Measurements from ENCODE around the gene EML3.
A peak's percentile ranks its signal among the peaks of the same experiment; 100 is the strongest.
"Not testable (repeated sequence)": the region's sequence is repeated elsewhere in the genome, so short reads cannot be mapped to it uniquely, and the experiment has no call there.

The EML3 gene, protein sequence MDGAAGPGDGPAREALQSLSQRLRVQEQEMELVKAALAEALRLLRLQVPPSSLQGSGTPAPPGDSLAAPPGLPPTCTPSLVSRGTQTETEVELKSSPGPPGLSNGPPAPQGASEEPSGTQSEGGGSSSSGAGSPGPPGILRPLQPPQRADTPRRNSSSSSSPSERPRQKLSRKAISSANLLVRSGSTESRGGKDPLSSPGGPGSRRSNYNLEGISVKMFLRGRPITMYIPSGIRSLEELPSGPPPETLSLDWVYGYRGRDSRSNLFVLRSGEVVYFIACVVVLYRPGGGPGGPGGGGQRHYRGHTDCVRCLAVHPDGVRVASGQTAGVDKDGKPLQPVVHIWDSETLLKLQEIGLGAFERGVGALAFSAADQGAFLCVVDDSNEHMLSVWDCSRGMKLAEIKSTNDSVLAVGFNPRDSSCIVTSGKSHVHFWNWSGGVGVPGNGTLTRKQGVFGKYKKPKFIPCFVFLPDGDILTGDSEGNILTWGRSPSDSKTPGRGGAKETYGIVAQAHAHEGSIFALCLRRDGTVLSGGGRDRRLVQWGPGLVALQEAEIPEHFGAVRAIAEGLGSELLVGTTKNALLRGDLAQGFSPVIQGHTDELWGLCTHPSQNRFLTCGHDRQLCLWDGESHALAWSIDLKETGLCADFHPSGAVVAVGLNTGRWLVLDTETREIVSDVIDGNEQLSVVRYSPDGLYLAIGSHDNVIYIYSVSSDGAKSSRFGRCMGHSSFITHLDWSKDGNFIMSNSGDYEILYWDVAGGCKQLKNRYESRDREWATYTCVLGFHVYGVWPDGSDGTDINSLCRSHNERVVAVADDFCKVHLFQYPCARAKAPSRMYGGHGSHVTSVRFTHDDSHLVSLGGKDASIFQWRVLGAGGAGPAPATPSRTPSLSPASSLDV

DNA sequence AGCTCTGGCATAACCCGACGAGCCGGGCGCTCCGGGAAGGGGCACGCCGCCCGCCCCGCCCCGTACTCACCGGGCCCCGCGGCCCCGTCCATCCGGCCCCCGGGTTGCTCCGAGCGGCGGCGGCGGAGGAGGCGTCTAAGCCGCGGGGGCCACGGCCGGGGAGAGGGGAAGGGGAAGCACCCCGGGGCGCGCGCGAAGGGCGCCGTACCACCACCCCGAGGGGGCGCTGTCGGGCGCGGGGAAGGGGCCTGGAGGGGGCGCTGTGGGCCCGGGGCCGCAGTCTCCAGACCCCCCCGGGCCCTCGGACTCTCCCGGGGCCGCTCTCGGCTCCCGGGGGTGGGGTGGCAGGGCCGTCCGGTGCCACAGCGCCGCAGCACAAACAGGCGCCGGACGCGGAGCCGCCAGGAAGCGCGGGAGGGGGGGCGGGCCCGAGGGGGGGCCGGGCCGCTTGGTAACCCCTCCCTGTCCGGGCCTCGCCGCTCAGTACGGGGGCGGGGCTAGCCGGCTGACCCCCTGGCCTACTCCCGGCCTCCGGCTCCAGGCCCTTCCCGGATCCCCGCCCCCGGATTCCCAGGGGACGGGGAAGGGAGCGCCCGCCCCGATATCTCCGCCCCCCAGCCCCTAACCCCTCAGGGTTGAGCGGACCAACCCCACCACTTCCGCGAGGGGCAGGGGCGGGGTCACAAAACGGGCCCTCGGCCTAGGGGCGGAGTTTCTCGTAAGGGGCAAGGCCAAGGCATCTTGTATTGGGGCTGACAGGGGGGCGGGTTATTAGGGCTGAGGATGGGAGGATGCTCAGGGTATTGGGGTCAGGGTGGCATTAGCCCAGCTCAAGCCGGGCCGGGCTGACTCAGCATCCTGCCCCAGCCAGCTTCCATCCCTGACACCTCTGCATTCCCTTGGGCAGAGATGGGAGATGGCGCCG, at the start of gene EML3, which contains the start of gene ROM1:
Gene EML3 (minus strand): TSS at position 410 of the 925 bp plus-strand sequence. CDS start 318 bp downstream, at position 92.
Gene ROM1 (plus strand): TSS at position 892 of the 925 bp plus-strand sequence. CDS start 25 bp downstream, at position 917.
- peak; percentile 93 for DNase-seq

DNA sequence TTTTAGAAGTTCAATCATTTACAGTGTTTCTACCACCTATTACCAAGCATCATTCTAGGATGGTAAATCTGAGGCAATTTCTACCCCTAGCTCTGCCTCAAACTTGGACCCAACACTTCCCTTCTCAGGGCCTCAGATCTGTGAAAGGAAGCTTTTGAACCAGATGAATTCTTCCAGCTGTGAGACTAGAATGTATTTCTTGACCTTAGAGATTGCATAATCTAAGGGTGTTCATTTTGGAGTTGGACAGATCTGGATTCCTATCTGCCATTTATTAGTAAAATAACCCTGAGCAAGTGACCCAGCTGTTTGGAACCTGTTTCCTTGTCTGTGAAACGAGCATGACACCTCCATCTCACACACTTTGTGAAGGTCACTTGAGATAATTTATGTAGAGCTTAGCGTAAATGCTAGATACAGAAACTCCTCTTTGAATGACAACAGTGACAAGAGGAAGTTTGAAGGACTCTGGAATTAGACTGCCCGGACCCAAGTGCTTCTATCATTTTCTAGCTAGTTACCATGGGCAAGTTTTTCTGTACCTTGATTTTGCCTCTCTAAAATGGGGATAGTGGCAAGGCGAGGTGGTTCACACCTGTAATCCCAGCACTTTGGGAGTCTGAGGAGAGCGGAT, 44.3 kb upstream of the EML3 start:
- no peak for DNase-seq

DNA sequence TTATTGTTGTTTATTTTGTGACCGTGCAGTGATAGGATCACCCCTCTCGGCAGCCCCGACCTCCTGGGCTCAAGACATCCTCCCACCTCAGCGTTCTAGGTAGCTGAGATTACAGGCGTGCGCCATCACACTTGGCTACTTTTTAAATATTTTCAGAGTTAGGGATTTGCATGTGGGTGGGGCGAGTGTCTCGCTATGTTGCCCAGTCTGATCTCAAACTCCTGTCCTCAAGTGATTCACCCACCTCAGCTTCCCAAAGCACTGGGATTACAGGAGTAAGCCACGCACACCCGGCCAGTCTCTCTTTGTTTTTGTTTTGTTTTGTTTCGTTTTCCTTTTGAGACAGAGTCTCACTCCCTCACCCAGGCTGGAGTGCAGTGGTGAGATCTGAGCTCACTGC, 41.7 kb upstream of the EML3 start:
- DNase-seq, result no peak

DNA sequence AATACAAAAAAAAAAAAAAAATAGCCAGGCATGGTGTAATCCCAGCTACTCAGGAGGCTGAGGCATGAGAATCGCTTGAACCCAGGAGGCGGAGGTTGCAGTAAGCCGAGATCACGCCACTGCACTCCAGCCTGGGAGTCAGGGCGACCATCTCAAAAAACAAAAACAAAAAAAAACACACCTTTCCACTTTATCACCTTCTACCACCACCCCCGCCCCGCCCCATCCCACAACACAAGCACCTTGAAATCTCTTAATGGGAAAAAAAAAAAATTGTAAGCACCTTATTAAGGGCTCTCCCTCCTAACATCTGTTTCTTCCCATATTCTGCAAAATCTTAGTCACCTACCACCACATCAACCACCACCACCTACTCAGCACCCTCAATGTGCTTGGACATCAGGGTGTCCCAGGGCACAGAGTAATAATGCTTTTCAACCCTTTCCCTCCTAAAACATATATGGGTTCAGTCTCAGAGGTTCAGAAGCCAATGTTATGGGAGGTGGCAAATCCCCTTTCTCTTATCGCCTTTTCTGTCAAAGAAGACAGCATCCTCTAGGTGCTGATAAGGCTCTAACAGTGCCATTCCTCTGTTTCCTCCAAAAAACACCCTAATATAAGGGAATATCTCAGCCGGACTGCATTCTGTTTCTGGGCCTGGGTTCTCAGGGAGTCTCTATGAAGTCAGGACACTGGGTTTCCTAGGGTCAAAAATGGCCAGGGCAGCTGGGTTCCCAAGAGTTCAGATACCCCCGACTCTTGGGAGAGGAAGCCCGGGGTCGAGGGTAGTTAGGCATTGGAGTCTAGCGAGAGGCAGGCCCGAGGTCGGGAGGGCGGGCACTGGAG, 39.8 kb upstream of the EML3 start:
- DNase-seq, result peak; percentile 60

DNA sequence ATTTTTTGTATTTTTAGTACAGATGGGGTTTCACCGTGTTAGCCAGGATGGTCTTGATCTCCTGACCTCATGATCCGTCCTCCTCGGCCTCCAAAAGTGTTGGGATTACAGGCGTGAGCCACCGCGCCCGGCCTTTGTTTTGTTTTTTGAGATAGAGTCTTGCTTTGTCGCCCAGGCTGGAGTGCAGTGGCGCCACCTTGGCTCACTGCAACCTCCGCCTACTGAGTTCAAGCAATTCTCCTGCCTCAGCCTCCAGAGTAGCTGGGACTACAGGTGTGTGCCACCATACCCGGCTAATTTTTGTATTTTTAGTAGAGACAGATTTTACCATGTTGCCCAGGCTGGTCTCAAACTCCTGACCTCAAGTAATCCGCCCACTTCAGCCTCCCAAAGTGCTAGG, 37.7 kb upstream of the EML3 start:
- DNase-seq, result not testable (repeated sequence)

DNA sequence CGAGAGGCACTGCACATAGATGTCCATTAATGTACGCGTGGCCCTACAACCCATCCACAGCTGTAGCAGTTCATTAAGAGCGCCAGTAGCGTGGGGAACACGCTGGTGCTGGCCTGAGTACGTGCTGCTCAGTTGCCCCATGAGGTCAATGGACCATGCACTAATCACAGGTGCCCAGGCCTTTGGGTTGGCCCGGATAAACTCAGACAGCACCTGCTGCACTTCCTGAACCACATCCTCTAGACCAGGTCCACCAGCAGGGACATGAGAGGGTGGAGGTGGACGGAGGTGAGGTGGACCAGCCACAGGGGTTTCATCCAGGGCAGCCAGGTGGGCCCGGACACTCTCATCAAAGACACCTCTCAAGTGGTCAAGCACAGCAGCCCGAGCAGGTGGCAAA, 36.9 kb upstream of the EML3 start:
- no peak for DNase-seq

DNA sequence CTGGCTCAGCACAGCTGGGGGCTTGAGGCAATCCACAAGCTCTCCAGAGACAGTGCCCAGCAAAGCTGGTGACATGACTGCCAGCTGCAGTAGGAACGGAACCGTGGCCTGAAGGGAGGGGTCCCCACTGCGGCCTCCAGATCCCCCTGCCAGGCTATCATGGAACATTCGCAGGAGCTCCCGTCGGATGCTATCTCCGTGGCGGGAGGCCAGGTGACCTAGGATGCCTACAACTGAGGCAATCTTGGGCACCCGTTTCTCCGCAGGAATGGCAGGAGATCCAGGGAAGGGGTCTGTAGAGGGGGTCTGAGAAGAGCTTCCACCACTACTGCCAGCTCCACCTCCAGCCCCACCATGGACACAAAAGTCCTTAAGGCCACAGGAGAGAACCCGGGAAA, 36.4 kb upstream of the EML3 start:
- no peak for DNase-seq

DNA sequence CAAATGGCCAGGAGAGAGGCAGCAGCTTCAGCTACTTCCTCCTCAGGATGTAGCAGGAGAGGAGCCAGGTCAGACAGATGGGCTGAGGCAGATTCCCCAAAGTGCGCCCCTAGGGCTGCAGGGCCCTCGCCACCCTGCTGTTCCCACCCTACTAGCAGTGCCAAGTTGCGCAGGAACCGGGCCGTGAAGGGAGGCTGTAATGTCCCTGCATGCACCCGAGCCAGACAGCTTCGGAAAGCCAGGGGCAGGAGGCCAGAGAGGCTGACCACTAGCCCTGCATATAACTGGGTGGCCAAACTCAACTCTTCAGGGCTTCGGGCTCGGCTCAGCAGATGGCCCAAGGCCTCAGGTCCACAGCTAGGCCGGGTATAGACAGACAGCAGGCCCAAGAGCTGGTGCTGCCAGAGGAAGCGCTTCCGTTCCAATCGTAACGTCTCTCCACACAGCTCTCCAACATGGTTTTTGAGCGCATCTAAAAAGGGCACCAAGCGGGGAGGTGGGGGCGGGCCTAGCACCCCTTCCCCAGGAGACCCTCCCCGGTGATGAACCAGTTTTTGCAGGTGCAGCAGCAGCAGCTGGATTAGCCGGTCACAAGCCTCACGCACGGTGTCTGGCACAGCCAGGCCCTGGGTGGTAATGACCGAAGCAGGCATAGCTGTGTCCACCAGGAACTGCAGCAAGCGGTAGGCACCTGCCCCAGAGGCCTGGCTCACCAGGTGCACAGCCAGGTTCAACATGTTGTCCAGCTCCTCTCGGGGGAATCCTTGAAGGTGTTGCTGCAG, 35.8 kb upstream of the EML3 start:
- DNase-seq, result no peak

DNA sequence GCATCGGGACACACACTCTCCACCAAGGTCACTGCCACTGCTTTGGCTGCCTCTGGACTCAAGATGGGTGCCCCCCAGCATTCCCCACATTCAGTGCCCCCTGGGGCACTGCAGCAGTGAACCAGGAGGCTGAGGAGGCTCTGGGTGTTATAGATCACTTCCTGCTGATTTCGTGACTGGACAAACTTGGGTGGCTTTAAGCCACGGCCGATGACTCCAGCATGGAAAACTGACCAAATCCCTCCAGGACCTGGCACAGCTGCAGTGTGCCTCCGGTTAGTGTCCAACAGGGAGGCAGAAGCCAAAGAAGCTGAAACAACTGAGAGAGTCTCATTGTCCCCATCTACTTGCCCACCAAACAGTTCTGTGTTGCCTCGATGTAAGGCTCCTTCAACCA, 35.0 kb upstream of the EML3 start:
- no peak for DNase-seq

DNA sequence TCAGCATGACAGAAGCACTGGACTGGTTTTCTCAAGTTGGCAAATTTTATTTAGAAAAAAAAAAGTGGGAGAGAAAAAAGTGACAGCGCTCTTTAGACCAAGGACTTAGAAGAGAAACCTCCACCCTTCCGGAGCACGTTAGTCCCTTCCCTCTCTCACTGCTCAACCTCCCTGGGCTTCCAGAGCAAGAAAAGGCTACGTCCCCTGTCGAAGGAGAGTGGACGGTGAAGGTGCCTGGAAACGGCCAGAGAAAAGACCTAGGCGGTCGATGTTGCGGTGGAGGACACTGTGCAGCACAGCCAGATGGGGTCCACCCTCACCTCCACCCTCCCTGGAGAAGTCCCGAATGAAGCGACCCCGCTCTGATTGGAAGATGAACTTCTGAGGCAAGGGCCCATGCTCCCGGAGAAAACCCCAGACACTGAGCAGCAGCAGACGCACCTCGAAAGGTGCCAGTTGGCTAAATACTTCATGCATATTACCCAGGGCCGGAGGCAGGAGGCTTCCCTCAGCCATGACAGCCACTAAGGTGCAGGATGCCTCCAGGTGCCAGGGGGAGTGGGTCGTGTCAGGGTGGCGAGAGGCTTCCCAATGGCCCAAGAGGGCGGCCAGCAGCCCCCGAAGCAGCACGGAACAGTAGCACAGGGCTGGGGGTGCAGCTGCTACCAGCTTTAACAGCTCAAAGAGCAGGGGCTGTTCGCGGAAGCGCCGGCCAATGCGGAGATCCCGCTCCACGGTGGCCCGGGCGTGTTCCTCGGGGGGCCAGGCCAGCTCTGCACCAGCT, 34.4 kb upstream of the EML3 start:
- no peak for DNase-seq

DNA sequence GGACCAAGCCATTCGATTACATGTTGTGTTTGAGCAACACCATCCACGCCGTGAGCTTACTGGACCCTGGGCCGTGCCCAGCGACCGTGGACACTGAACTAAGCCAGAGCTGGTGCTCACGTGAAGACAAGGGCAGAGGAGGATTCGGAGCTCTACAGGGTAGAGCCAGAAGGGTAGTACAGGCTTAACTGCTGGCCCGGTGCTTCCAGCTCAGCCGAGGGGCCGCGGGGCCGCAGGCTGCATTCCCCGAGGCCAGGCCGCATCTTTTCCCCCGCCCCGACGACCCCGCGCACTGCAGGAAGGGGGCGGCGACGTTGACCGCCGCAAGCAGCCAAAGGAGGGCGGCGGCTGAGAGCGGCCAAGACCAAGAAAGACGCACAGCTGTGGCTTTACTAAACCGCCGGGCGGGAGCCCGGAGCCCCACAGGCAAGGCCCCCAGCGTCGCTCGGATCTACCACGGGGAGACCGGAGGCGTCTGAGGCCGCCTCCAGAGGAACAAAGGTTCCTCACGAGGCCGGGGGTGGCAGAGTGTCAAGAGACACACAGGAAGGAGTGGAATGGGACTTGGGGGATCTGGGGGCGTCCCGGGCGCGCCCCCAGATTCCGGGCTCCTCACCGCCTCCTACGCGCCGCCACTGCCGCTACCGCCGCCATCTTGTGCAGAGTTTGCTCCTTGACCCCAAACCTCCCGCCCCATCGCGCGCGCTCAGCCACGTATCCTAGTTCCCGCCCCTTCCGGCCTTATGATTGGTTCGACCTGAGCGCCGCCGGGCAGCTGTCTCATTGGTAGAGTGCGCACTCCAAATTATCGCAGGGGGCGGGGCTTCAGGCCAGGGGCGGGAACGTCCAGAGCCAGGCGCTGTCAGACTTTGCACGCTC, 33.6 kb upstream of the EML3 start, which contains the start of gene GANAB:
Gene GANAB (minus strand): TSS at position 668 of the 879 bp plus-strand sequence. CDS start 14 bp downstream, at position 654.
- peak; percentile 100 for DNase-seq

DNA sequence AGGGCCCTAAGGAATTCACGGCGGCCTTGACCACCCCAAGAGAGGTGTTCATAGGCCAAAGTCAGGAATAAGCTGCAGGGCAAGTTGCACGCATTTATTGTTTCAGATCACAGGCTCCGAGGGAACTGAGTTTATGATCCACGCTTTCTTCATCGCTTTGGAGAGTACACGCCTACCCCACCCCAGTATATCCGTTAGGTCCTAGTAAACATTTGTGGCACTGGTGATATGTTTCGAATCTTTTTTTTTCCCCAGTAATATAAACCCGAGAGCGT, 33.0 kb upstream of the EML3 start:
- DNase-seq, result peak; percentile 60

DNA sequence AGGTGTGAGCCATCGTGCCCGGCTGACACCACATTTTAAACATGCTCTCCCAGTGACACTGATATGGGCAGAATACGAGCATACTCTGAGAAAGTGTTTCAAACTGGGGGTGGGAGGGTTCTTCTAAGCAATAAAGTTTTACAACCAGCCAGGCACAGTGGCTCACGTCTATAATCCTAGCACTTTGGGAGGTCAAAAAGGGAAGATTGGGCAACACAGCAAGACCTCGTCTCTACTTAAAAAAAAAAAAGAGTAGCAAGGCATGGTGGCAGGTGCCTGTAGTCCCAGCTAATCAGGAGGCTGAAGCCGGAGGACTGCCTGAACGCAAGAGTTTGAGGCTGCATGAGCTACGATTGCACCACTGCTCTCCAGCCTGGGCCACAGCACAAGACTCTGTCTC, 31.6 kb upstream of the EML3 start:
- DNase-seq, result no peak

DNA sequence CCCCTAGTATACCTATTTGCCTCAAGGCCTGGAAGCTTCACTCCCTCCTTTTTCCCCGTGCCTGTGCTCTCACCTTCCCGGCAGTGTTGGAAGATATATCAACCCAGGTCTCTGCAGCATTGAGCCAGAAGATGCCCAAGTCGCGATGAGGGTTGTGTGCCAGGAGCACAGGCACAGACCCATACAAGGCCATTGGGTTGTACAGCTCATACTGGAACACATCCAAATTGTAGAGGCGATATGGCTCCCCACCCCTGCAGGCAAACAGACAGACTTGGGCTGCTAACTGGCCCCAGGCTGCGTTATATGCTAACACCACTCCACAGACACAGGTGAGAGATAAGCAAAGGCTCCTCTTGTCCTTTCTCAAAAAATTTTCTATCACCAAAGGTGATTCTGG, 19.9 kb upstream of the EML3 start:
- no peak for DNase-seq

DNA sequence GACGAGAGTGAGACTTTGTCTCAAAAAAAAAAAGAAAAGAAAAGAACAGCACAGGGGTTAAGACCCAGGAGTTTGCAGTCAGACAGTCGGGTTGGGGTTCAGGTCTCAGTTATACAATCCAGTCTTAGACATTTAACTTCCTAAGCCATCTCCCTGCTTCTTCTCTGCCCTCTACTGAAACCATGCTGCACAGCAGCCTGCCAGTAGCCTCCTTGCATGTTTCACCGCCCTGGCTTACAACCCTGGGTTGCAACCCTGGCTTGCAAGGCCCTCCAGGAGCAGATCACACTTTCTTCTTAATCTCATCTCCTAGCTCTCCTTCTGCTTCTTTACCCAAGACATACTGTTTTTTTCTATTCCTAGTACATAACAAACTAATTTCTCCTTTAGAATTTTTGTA, 15.1 kb upstream of the EML3 start:
- DNase-seq, result peak; percentile 35

DNA sequence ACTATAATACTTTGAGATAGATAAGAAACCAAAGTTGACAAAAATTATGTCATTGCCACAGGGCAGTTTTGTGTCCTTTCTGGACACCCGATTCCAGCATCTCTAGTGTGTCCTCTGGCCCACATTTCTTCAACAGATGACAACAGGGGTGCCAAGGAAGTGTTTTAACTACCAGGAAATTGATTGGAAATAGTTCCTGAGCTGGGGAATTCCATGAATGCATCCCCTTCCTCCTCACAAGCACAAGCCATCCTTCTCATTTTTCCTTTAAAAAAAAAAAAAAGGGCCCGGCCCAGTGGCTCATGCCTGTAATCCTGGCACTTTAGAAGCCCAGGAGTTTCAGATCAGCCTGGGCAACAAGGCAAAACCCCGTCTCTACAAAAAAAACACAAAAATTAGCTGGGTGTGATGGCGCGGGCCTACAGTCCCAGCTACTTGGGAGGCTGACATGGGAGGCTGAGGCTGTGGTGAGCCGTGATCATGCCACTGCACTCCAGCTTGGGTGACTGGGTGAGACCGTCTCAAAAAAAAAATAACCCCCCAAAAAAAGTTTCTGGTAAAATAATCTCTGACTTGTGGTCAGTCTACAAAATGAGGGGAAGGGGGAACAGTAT, 10.0 kb upstream of the EML3 start:
- DNase-seq, result no peak

DNA sequence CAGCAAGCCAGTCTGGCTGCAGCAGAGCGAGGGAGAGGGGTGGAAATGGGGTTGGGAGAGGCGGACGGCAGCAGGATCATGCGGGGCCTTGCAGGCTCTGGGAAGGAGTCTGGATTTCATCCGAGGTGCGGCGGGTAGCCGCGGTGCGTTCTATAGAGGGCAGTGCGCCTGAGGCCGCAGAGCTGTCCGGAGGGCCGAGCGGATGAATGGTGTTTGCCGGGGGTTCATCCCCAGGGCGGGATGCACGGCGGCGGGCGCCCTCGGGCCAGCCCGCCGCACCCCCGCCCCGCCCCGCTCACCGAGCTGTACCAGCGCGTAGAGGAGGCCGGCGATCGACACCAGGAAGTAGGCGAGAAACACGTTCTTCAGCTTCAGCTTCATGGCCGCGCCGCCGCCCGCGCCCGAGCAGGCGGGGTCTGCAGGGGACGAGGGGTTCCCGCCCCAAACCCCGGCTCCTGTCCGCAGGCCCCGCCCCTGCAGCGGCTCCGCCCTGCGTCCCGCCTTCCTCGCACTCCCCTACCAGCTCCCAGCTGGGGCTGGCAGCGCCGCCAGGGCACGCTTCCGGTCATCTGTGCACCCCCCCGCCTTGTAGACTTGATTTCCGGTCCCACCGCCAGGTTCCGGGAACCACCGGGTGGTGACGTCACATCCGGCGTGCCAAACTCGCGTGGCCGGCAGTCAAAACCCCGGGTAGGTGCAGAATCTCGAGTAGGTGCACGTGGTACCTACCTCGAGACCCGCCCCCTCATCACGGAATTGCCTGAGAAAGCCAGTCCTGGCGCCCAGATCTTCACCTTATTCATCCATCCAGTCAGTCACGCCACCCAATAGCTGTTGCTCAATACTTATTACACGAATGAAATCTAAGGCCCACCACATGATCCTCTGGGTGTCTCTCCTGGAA, 9.2 kb upstream of the EML3 start, which contains the start of gene B3GAT3:
Gene B3GAT3 (minus strand): TSS at position 420 of the 904 bp plus-strand sequence. CDS start 39 bp downstream, at position 381.
- peak; percentile 98 for DNase-seq

Measured in hematopoietic multipotent progenitor cell treated with erythropoietin and hydrocortisone succinate and interleukin-3 and kit ligand, for 6 days (in vitro differentiated cells).